Activated naive CD8-positive, alpha-beta T cell treated with anti-CD3 and anti-CD28 coated beads for 36 hours (primary cell): ENCODE measurements around the gene ATP4B. TPM values are rescaled to one million over a fixed set of nuclear protein-coding genes. Genes with fewer than 3 reads are reported as not detected.

Source experiments
- DNase-seq: peaks from one replicate; pipeline ENCODE4 v3.0.0; 2021
- H3K27ac Mint-ChIP-seq: one replicate; pipeline ENCODE4 v1.8.0; 2022; ENCODE audit warnings: mild to moderate bottlenecking, moderate library complexity, mixed read lengths
- H3K27me3 Mint-ChIP-seq: one replicate; pipeline ENCODE4 v1.8.0; 2022; ENCODE audit warnings: mild to moderate bottlenecking, mixed read lengths
- H3K36me3 Mint-ChIP-seq: one replicate; pipeline ENCODE4 v1.8.0; 2021; ENCODE audit warnings: mild to moderate bottlenecking, mixed read lengths
- H3K4me1 Mint-ChIP-seq: one replicate; pipeline ENCODE4 v1.8.0; 2021; ENCODE audit warnings: mixed read lengths
- H3K4me3 Mint-ChIP-seq: one replicate; pipeline ENCODE4 v1.8.0; 2022; ENCODE audit warnings: mild to moderate bottlenecking, moderate library complexity, mixed read lengths
- H3K9me3 Mint-ChIP-seq: one replicate; pipeline ENCODE4 v1.8.0; 2022; ENCODE audit warnings: mixed read lengths
- total RNA-seq, 2 experiments: library from RNA; stranded (reverse); gene quantifications; one replicate each; pipeline ENCODE4 v1.2.3, GENCODE V29; 2021

Gene ATP4B
- total RNA-seq, 2 experiments from 2014 or later, result not detected

DNA sequence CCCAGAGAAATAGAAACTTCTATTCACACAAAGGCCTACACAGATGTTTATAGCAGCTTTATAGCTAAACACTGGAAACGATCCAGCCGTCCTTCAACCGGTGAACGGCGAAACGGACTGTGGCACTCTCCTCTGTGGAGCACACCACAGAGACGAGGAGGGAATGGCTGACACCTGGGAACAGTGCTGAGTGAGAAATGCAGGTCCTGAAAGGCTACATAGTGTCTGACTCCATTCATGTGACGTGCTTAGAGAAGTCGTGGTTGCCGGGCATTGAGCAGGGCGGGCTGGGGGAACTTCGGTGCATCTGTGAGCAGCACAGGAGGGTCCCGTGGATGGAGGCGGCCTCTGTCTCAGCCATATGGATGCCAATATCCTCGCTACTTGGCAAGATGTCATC is 5.9 kb upstream of the ATP4B start:
- no peak for DNase-seq
- Mint-ChIP-seq H3K36me3 (no peaks in the 10 kb centered on the region), H3K27ac (no peak overlapping the region), H3K9me3 (peaks cover 13% of the 10 kb centered on the region), H3K4me3 (no peak overlapping the region), H3K4me1 (no peaks in the 10 kb centered on the region), H3K27me3 (no peaks in the 10 kb centered on the region)

DNA sequence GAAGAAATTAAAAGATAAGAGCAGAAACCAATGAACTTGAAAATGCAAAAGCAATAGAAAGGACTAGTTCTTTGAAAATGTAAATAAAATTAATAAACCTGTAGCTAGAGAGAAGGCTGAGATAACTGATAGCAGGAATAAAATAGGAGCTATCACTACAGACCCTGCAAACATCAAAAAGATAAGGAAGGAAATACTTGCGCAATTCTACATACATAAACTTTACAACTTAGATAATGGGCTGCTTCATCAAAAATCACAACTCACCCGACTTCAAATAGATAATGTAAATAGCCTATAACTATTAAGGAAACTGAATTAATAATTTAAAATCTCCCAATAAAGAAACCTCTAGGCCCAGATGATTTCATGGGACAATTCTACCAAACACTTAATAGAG is 3.5 kb upstream of the ATP4B start:
- H3K4me1 Mint-ChIP-seq, result no peaks in the 10 kb centered on the region
- H3K4me3 Mint-ChIP-seq, result no peak overlapping the region
- no peak overlapping the region for H3K27ac Mint-ChIP-seq
- no peak for DNase-seq
- H3K9me3 Mint-ChIP-seq, result peaks cover 13% of the 10 kb centered on the region
- no peaks in the 10 kb centered on the region for H3K27me3 Mint-ChIP-seq
- H3K36me3 Mint-ChIP-seq, result no peaks in the 10 kb centered on the region

DNA sequence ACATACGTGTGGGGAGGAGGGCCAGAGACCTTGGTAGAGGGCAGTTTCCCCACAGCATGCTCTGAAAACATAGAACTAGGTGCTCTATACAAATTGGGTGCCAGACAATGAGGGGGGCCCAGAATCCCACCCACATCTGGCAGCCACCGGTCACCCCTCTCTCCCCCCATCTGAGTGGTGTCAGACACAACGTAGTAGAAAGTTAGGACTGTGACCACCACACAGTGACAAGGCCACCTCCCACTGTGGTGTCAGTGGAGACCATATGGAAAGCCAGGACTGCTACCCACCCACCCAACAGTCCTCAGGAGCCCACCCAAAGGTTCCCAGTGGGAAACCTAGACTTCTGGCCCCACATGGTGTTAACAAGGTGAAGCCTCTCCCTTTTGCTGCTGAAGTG is 2.1 kb upstream of the ATP4B start:
- Mint-ChIP-seq H3K27ac (no peak overlapping the region), H3K4me3 (no peak overlapping the region), H3K9me3 (peaks cover 13% of the 10 kb centered on the region), H3K36me3 (no peaks in the 10 kb centered on the region), H3K4me1 (no peaks in the 10 kb centered on the region), H3K27me3 (no peaks in the 10 kb centered on the region)
- DNase-seq, result no peak

DNA sequence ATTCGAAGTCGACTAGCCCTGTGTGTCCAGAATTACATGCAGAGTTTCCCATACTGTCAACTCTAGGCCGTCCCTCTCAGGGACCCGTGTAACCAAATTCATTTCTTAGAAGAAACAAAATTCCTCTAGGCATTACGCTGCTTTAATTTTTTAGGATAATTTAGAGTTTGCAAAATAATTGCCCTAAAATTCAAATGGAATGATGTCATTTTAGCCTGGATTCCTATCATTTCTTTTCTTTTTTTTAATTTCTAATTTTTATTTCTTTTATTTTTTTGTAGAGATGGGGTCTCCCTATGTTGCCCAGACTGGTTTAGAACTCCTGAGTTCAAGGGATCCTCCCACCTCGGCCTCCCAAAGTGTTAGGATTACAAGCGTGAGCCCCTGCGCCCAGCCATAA is 1.3 kb upstream of the ATP4B start:
- Mint-ChIP-seq H3K27me3 (no peaks in the 10 kb centered on the region), H3K9me3 (peaks cover 13% of the 10 kb centered on the region), H3K4me3 (no peak overlapping the region), H3K36me3 (no peaks in the 10 kb centered on the region), H3K27ac (no peak overlapping the region), H3K4me1 (no peaks in the 10 kb centered on the region)
- DNase-seq, result no peak

DNA sequence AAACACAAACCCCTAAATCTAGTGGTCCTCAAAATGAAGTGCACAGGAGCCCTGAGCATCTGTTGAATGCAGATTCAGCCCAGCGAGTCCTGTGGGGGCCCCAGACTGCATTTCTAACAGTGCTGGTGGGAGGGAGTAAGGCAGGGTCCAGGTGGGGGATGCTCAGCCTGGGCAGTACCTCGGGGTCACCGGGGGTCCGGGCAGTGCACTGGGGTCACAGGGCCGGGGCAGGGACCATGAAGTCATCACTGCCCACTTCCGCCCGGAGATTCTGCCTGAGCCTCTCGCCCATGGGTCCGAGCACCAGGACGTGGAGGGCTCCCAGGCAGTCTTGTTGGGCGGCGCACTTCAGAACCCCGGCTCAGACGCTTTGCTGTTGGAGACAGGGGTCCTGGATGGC is 838 bp upstream of the ATP4B start:
- no peaks in the 10 kb centered on the region for H3K36me3 Mint-ChIP-seq
- H3K9me3 Mint-ChIP-seq, result peaks cover 13% of the 10 kb centered on the region
- DNase-seq, result no peak
- H3K4me3 Mint-ChIP-seq, result no peak overlapping the region
- H3K4me1 Mint-ChIP-seq, result peaks cover 4% of the 10 kb centered on the region
- H3K27me3 Mint-ChIP-seq, result no peaks in the 10 kb centered on the region
- no peak overlapping the region for H3K27ac Mint-ChIP-seq

DNA sequence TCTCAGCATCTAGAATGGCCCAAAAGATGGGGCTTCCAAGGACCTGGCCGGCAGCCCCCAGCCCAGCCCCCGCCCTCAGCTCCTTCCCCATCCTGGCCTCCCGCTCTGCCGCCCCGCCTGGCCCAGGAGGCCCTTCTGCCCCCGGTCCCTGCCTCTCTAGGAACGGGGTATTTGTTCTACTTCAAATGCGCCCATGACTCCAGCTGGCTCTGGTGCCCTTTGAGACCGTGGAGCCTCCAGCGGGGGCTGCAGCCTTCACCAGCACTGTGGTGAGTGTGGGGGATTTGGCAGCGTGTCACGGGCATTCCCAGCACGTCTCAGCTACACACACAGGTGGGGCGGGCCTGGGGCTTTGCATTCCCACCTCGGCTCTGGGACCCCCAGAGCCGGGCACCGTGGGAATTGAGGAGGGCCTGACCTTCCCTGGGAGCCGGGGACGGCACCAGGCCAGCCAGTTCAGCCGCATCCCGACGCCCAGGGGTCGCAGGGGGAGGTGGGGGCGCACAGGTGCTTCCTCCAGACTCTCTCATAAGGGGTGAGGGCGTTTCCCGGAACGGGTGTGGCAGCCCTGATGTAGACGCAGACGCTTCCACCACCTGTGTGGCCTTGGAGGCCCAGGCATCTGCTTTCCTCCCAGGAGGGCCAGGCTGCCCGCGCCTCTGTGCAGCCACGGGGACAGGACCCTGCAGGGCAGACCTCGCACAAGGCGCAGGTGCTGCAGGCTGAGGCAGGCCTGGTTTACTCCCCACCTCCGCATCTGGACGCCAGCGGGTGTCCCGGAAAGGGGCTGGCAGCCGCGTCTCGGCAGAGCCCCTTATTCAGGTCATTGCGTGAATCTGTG is 947 bp downstream of the ATP4B start:
- H3K27me3 Mint-ChIP-seq, result no peaks in the 10 kb centered on the region
- no peak overlapping the region for H3K4me3 Mint-ChIP-seq
- no peak for DNase-seq
- H3K9me3 Mint-ChIP-seq, result peaks cover 13% of the 10 kb centered on the region
- H3K27ac Mint-ChIP-seq, result no peak overlapping the region
- H3K4me1 Mint-ChIP-seq, result peaks cover 7% of the 10 kb centered on the region
- no peaks in the 10 kb centered on the region for H3K36me3 Mint-ChIP-seq

DNA sequence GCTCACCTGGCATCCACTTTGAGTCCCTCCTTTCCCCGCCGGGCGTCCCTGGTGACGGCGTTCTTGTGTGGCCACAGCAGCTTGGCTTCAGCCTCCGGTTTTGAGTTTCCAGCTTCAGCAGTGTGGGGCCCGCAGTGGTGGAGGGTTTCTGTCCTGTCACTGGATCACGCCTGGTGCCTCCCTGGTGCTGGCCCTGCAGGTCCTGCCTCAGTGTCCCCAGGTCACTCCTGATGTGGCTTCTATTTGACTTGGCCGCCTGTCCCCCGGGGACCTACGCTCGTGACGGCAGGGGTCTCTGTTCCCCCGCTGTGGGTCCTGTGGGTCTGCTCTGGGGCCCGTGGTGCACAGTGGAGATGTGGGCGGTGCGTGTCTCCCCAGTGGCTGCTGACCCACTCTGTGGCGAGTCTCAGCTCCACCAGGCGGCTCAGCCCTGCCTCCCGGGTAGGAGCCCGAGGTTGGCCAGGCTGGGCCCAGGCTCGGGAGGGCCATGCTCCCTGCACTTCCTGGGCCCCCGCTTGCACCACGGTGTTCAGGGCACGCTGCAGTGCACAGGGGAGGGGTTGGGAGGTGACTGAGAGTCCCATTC is 1.9 kb downstream of the ATP4B start:
- Mint-ChIP-seq H3K27me3 (no peaks in the 10 kb centered on the region), H3K4me3 (no peak overlapping the region), H3K36me3 (no peaks in the 10 kb centered on the region), H3K9me3 (peaks cover 5% of the 10 kb centered on the region), H3K4me1 (peaks cover 7% of the 10 kb centered on the region), H3K27ac (no peak overlapping the region)
- DNase-seq, result no peak

DNA sequence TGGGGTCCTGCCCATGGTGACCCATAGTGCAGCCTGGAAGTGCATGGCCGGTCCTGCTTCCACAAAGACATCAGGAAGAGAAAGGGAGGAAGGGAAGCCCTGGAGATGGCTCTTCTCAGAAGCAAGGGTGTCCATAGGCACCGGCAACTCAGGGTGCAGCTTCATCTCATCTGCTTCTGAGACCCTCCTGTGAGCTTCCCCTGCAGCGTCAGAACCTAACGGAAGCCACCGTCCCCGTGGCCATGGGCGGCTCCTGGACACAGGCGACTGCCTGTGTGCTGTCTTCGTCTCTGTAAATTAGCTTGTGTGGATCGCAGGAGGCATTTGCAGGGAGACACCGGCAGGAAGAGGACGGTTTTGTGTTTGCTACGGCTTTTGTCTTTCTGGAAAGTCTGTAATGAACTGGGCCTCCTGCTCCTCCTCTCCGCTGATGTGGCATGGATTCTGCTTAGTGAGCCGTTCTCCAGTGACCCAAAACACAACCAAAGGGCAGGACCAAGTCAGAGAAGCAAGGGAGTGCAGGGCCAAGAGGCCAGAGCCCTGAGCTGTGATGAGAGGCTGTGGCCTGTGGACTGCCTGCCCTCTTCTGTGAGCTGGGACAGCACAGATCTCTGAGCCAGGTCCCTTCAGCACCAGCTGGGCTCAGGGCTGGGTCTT is 2.5 kb downstream of the ATP4B start:
- Mint-ChIP-seq H3K27ac (no peak overlapping the region), H3K27me3 (no peaks in the 10 kb centered on the region), H3K36me3 (no peaks in the 10 kb centered on the region), H3K9me3 (no peaks in the 10 kb centered on the region), H3K4me3 (no peak overlapping the region), H3K4me1 (peaks cover 7% of the 10 kb centered on the region)
- DNase-seq, result no peak

DNA sequence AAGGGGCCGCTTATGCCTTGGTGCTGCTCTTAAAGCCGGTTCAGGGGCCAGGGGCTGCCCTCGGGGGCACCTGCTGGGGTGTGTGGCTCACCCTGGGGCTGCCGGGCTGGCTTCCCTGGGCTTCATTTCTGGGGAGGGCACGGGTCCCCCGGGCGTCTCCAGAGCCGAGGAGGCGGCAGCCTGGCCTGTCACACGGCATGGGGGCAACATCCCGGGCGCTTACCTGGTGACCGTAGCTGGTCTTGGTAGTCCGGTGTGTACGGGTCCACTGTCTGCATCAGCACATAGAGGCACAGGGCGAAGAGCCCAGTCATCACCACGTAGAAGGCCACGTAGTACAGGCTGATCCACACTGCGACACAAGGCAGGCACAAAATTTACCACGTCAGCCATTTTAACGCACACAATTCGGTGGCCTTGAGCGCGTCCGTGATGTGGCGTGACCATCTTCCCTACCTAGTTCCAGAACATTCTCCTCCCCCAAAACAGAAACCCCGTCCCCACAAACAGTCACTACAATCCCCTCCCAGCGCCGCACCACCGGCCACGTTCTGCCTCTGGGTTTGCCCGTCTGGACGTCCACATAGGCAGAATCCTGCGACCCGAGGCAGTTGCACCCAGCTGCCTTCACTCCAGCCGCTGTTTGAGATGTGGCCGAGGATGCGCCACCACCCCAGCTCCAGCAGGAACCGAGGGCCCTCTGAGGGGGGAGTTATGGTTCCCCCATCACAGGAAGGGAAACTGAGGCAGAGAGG is 3.2 kb downstream of the ATP4B start:
- no peaks in the 10 kb centered on the region for H3K9me3 Mint-ChIP-seq
- H3K27ac Mint-ChIP-seq, result no peak overlapping the region
- no peak for DNase-seq
- H3K4me3 Mint-ChIP-seq, result no peak overlapping the region
- no peaks in the 10 kb centered on the region for H3K36me3 Mint-ChIP-seq
- H3K4me1 Mint-ChIP-seq, result peaks cover 7% of the 10 kb centered on the region
- H3K27me3 Mint-ChIP-seq, result peaks cover 3% of the 10 kb centered on the region

DNA sequence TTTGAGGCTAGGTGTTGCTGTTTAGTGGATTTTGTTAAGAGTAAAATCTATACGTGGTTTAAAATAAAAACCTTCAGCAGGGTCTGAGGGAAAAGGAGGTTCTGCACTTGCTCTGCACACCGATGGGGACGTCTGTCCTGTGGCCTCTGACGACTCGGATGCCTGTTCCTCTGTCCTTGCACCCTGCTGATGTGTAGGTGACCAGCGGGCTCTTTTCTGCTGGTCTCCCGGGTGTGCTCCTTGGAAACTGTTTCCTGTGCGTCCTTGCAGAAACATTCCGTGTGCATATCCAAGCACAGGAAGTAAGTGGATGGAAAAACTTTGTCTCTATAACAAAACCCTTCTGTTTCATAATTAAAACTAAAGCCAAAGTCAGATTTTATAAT is 3.8 kb downstream of the ATP4B start:
- peaks cover 7% of the 10 kb centered on the region for H3K4me1 Mint-ChIP-seq
- H3K9me3 Mint-ChIP-seq, result no peaks in the 10 kb centered on the region
- peaks cover 3% of the 10 kb centered on the region for H3K27me3 Mint-ChIP-seq
- no peak overlapping the region for H3K4me3 Mint-ChIP-seq
- H3K36me3 Mint-ChIP-seq, result peaks cover 2% of the 10 kb centered on the region
- no peak for DNase-seq
- H3K27ac Mint-ChIP-seq, result no peak overlapping the region

DNA sequence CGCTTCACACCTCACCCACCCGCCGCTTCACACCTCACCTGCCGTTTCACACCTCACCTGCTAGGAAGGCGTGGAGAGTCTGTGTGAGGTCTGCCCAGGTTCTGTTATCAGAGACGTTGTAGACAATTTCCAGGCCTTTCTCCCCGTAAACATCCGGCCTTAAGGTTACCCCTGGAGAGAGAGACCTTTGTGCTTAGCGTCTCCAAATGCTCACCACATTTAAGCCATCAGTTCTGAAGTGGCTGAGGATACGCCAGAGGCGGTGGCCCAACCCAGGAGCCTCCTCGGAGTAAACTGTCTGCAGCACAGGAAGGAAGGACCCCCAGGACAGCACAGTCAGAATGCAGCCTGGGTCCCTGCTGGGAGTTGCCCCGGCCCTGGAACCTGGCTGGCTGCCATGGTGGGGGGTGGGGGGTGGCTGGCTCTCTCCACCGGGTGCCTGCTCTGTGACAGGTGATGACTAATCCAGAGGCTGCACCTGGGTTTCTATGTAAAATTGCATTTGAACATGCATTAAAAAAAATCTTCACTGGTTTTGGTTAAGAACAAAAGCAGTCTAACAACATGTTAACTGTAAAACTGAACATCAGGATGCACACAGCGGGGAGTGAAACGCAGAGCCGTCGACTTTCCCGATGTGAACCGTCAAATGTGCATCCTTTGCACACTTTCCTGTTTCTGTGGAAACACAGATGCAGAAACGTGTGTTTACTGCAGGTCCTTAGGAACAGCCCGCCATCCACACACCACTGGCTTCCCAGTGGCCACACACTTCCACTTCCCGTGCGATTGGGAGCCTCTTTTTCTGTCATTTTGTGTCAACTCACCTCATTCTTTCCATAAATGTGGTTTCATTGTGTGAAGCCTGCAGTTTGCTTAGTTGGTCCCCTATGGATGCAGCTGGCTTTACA is 4.5 kb downstream of the ATP4B start:
- Mint-ChIP-seq H3K9me3 (no peaks in the 10 kb centered on the region), H3K4me1 (peaks cover 7% of the 10 kb centered on the region), H3K27ac (no peak overlapping the region), H3K27me3 (peaks cover 3% of the 10 kb centered on the region), H3K36me3 (peaks cover 2% of the 10 kb centered on the region), H3K4me3 (no peak overlapping the region)
- no peak for DNase-seq

DNA sequence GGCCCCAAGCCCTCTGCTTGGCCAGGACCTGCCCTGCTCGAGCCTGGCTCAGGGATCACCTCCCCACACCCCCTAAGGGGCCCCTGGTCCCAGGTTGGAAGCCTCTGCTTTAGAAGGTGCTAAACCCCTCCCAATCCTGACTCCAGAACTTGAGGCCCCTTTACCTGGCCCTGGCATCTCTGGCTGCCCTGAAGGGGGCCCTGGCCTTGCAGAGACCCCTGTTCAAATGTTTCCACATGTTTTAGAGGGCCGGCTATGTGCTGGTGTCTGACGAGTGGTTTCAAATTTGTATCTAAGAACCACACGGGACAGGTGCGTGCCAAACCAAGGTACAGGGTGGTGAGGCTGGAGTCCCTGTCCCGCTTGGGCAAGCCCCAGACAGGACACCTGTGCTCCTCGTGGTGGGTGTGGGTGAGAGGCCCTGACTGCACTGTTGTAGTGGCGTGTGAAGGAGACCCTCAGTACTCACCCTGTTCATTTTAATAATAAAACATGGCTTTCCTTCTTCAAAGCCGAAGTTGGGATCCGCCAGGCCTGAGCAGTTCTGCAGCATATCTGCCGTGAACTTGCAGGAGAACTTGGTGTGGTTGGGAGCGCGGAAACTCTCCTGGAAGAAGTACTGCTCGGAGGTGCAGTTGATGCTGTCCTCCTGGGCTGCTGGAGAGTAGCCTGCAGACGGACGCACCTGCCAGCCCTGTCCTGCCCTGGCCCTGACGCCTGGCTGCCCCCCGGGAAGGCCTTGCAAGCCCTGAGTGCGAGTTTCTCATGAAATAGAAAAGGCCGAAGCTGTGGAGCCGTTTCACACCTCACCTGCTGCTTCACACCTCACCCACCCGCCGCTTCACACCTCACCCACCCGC is 5.4 kb downstream of the ATP4B start:
- Mint-ChIP-seq H3K4me3 (no peak overlapping the region), H3K36me3 (peaks cover 7% of the 10 kb centered on the region), H3K4me1 (peaks cover 7% of the 10 kb centered on the region), H3K27ac (no peak overlapping the region), H3K9me3 (no peaks in the 10 kb centered on the region), H3K27me3 (peaks cover 3% of the 10 kb centered on the region)
- DNase-seq, result no peak

DNA sequence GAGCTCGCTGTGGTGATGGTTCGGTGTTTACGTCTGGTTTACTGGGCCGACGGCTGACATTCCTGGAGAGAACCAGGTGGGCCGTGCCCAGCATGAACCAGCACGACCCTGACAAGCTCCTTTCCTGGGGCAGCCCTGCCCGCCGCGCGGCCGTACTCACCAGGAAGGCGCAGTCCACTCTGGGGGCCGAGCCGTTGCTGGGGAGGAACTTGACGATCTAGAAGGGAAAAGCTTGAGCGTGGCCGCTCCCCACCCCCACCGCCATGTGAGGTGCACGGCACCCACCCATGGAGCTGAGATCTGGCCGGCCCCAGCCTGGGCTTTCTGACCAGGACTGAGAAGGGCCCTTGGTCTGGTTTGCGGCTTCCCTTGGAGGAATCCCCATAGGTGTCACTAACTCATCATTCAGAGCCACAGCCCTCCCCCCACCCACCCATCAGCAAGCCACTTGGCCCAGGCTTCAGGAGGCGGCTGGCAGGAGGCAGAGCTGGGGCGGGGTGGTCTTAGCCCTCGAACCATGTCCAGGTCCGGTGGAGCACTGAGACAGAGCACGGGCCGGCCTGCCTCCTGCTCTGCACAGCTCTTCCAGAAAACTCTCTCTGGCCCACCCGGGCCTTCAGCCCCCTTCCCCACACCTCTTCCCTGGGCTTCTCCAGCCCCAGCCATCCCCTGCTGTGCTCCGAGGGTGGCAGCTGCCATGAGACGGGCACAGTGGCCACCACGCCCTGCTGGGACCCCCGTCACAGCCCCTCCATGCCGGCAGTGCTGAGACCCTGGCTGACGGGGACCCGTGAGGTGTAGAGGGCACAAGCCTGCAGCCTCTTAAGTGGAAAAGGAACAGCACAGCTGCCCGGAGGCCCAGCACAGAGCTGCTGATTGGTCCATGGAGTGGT is 6.2 kb downstream of the ATP4B start:
- DNase-seq, result no peak

More for the DNA sequence above, 6.2 kb downstream of the ATP4B start:
- Mint-ChIP-seq H3K4me1 (peaks cover 11% of the 10 kb centered on the region), H3K27me3 (peaks cover 3% of the 10 kb centered on the region), H3K27ac (no peak overlapping the region), H3K4me3 (no peak overlapping the region), H3K36me3 (peaks cover 10% of the 10 kb centered on the region), H3K9me3 (no peaks in the 10 kb centered on the region)
